GM08714 (cell line): ENCODE measurements around the gene SLU7.

Experiments used
- H3K4me3 ChIP-seq: fragments of 200-500 bp; sonication (Bioruptor generic); 2 replicates; pipeline ENCODE4 v1.5.1; 2014; ENCODE audit warnings: mild to moderate bottlenecking, low read length, inconsistent platforms
- ZNF274 ChIP-seq: IDR thresholded peaks from 2 replicates; pipeline ENCODE4 v1.6.1; 2012; ENCODE audit warnings: mild to moderate bottlenecking, low read depth, low read length

The SLU7 gene

DNA sequence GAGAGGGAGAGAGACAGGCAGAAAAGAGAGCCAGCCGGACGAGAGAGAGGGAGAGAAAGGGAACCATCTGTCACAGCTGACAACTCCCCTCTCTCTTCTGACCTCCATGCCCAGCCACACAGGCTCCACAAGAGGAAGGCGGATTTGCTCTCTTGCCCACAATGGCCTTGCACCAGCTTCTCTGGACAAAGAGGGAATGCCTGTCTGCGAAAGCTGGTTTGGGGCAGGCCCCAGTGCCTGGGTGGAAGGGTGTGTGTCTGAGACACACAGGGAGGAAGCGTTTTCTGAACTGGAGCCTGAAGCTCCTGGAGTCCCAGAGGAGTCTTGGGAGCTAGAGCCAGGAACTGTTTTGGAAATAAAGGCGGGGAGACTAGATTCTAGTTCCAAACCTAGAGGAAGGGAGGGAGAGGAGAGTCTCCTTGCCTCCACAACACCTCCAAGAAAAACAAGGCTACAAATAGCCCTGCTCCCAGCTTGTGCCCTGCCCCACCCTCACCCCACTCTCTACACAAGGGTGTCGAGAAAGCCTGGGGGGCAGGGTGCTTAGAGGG is 60.9 kb downstream of the SLU7 start:
- H3K4me3 ChIP-seq, result no peak overlapping the region
- no peak for TF ChIP-seq ZNF274

DNA sequence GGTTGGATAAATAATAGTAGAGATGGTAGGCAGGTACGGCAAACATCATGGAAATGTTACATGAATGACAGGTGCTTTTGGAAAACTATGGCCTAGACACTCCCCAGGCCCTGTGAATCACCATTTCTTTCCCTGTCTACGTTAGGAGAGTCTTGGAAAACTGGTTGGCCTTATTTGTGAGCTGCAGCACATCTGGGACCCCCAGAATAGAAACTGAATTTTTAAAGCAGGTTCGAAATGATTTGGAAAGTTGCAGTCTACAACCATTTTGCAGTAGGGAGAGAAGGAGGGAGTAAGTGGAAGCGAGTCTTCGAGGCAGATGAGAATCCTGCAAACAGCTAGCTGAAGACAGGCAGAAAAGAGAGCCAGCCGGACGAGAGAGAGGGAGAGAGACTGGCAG is 61.5 kb downstream of the SLU7 start:
- TF ChIP-seq ZNF274, result no peak
- no peak overlapping the region for H3K4me3 ChIP-seq

DNA sequence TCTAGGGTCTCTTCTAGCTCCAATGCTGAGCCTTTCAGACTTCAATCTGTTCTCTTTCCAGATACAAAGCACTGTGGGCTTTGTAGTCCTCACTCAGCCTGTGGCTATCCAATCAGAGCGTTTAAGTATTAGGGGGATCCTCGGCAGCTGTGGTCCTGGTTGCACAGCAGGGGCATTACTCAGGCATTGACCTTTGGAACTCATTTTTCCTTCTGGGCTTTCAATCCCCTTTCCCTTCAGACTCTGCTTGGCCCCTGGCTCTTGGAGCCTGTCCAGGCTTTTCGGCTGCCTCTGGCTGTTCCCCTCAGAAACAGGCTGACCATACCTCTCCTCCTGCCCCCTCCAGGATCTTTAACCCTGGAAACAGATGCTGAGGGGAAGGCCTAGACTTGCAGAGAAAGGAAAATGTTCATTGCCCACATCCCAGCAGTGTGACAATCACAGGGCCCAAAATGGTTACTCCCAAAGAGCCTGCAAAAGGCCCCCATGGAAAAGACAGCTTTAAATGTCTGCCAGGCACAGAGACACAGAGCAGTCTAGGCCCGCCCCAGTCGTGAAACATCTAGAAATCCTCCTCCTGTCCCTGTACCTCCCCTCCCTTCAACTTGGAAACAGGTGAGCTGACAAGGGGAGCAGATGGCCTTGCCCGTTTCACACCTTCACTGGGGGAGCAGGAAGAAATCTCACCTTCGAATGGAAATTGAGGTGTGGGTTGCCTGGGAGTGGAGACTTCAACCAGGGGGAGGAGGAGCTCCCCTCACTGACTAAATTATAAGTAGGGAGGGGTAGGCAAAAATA is 62.1 kb downstream of the SLU7 start:
- no peak overlapping the region for H3K4me3 ChIP-seq
- no peak for TF ChIP-seq ZNF274

DNA sequence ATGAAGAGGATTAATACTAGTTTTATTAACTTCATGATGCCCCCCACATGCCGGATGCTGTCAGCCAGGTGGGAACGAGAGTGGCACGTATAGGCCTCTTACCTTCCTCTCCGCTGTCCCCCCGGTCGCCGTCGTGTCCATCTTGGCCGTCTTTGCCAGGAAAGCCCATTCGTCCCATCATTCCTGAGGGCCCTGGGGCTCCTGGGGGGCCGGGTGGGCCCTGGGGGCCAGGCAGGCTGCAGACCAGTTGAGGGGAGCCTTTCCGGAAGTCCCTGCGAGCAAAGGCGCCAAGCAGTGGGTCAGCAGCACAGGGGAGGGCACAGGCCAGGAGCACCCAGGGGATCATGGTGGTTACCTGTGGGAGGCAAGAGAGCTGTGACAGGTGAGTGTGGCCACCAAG is 64.2 kb downstream of the SLU7 start:
- TF ChIP-seq ZNF274, result no peak
- no peak overlapping the region for H3K4me3 ChIP-seq

DNA sequence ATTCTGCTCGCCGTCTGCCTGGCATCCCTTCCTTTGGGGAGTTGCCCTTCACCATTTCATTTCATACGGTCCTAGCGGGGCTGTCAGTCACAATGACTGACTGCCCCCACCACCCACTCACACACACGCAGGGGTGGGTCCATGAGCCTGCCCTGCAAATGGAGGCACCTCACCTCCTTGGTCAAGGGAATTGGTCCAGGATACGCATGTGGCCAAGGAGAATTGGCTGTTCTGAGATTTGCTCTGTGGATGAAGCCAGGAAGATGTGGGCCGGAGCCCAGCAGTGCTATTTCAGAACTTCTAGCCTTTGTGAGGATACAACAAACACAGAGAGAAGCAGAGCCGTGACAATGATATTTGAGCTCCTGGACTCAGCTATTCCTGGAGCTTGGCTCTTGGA is 65.5 kb downstream of the SLU7 start:
- H3K4me3 ChIP-seq, result no peak overlapping the region
- TF ChIP-seq ZNF274, result no peak

DNA sequence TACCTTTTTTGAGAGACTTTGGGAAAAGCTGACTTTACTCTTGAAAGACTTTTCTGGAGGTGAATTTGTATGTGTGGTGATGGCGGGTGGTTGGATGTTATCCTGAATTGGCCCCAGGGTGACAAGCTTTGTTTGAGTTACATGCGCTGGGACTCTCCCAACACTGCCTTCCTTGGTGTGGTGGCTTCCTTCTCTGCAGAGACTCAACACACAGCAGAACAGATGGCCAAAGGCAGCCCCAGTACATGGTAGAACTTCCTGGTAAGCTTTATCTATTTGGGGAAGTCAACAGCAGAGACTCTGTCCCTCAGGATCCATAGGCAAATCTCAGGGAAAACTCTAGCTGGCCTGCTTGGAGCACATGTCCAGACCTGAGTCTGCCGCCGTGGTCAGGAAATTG is 66.6 kb downstream of the SLU7 start:
- H3K4me3 ChIP-seq, result no peak overlapping the region
- no peak for TF ChIP-seq ZNF274
